Thoracic aorta (tissue), 2 donors: ENCODE data around the gene GPNMB. TPM values are rescaled to one million over a fixed set of nuclear protein-coding genes. Genes with fewer than 3 reads are reported as not detected.

Experiments used
- ATAC-seq: fragments of 150-250 bp; one replicate; pipeline ENCODE4 v1.8.0; 2017; ENCODE audit warnings: low read depth; ENCODE audit not compliant: insufficient number of reproducible peaks, low FRiP score
- DNase-seq: peaks from one replicate; pipeline ENCODE4 v3.0.0-alpha.2; 2020; ENCODE audit warnings: low spot score
- H3K27ac ChIP-seq, 2 donors: fragments of 200-600 bp; sonication (generic); 1 replicate in 1 of 2; 2 replicates in 1 of 2; pipeline ENCODE4 v1.5.1; 2016; ENCODE audit warnings: mild to moderate bottlenecking in 2 of 2, moderate library complexity in 2 of 2
- H3K27me3 ChIP-seq: fragments of 200-600 bp; sonication (generic); replicated peaks from 2 replicates; pipeline ENCODE4 v1.6.0; 2016; ENCODE audit warnings: mild to moderate bottlenecking; ENCODE audit not compliant: insufficient read depth
- H3K36me3 ChIP-seq: fragments of 200-600 bp; sonication (generic); one replicate; pipeline ENCODE4 v1.5.1; 2016
- H3K4me1 ChIP-seq, 2 donors: fragments of 200-600 bp; sonication (generic); 1 replicate in 1 of 2; 2 replicates in 1 of 2; pipeline versions ENCODE4 v1.5.1 to v1.6.0; 2016; ENCODE audit warnings: low read depth in 2 of 2, mild to moderate bottlenecking in 1 of 2; ENCODE audit not compliant: control insufficient read depth in 1 of 2
- H3K4me3 ChIP-seq: fragments of 200-600 bp; sonication (generic); 2 replicates; pipeline ENCODE4 v1.5.1; 2016; ENCODE audit warnings: mild to moderate bottlenecking
- H3K9me3 ChIP-seq: fragments of 200-600 bp; sonication (generic); 2 replicates; pipeline ENCODE4 v1.5.1; 2016
- CTCF ChIP-seq: fragments of 200-600 bp; sonication (generic); IDR thresholded peaks from one replicate; pipeline ENCODE4 v1.5.1; 2019; ENCODE audit warnings: antibody characterized with exemption
- total RNA-seq, 2 donors: library from RNA; depleted of rRNA; stranded (reverse); fragments of >200 nt; gene quantifications; one replicate each; pipeline versions ENCODE4 v1.1.0 to v1.2.3, GENCODE V29; 2016

Gene GPNMB
- total RNA-seq, 2 donors from 2014 or later, result 139 to 185 TPM

- no peaks in the 10 kb centered on the region for H3K36me3 ChIP-seq
- no peaks in the 10 kb centered on the region for H3K9me3 ChIP-seq
- H3K27me3 ChIP-seq, result no peaks in the 10 kb centered on the region
- ATAC-seq (no peak), DNase-seq (no peak)
- no peak overlapping the region for H3K4me3 ChIP-seq
- no peak for TF ChIP-seq CTCF
- no peak overlapping the region for H3K27ac ChIP-seq
- no peaks in the 10 kb centered on the region for H3K4me1 ChIP-seq
Observed at GRCh38 chr7:23226844-23227450, 19.6 kb upstream of the GPNMB start.

- H3K4me3 ChIP-seq, result no peak overlapping the region
- no peak for DNase-seq
- no peak for ATAC-seq
- no peak for TF ChIP-seq CTCF
- no peak overlapping the region for H3K27ac ChIP-seq
- no peaks in the 10 kb centered on the region for H3K36me3 ChIP-seq
- H3K9me3 ChIP-seq, result no peaks in the 10 kb centered on the region
- no peaks in the 10 kb centered on the region for H3K27me3 ChIP-seq
- no peaks in the 10 kb centered on the region for H3K4me1 ChIP-seq
Observed at GRCh38 chr7:23228412-23228811, 18.2 kb upstream of the GPNMB start.

GRCh38 chr7:23230641-23231101, 15.9 kb upstream of the GPNMB start:
- no peaks in the 10 kb centered on the region for H3K27me3 ChIP-seq
- no peak for TF ChIP-seq CTCF
- H3K36me3 ChIP-seq, result no peaks in the 10 kb centered on the region
- H3K27ac ChIP-seq, result no peak overlapping the region
- DNase-seq, result no peak
- no peaks in the 10 kb centered on the region for H3K9me3 ChIP-seq
- no peak for ATAC-seq
- H3K4me3 ChIP-seq, result no peak overlapping the region
- no peaks in the 10 kb centered on the region for H3K4me1 ChIP-seq

- ATAC-seq, result no peak
- H3K36me3 ChIP-seq, result no peaks in the 10 kb centered on the region
- no peak overlapping the region for H3K4me3 ChIP-seq
- no peaks in the 10 kb centered on the region for H3K27me3 ChIP-seq
- no peak for TF ChIP-seq CTCF
- H3K9me3 ChIP-seq, result no peaks in the 10 kb centered on the region
- H3K27ac ChIP-seq, result no peak overlapping the region
- DNase-seq, result no peak
- no peaks in the 10 kb centered on the region for H3K4me1 ChIP-seq
Observed at GRCh38 chr7:23232966-23233365, 13.6 kb upstream of the GPNMB start.

GRCh38 chr7:23234569-23235296, 11.8 kb upstream of the GPNMB start:
- Histone ChIP-seq H3K27me3 (no peaks in the 10 kb centered on the region), H3K36me3 (no peaks in the 10 kb centered on the region), H3K4me3 (peak overlapping the region; percentile 41), H3K4me1 (no peaks in the 10 kb centered on the region), H3K9me3 (no peaks in the 10 kb centered on the region), H3K27ac (no peak overlapping the region)
- DNase-seq, result no peak
- ATAC-seq, result no peak
- no peak for TF ChIP-seq CTCF
